HEK293 (cell line): ENCODE measurements around the gene NUMA1.

Experiments
- EGR2 ChIP-seq: fragments of 450-650 bp; formaldehyde crosslinking; IDR thresholded peaks from 2 replicates; pipeline ENCODE4 v1.5.1; 2016; ENCODE audit warnings: low read depth, missing biosample characterization, missing genetic modification characterization
- FEZF1 ChIP-seq: fragments of 450-650 bp; formaldehyde crosslinking; IDR thresholded peaks from 2 replicates; pipeline ENCODE4 v1.5.1; 2016; ENCODE audit warnings: missing biosample characterization, missing genetic modification characterization
- GFI1B ChIP-seq: fragments of 450-650 bp; formaldehyde crosslinking; IDR thresholded peaks from 2 replicates; pipeline ENCODE4 v1.5.1; 2016; ENCODE audit warnings: missing biosample characterization, missing genetic modification characterization
- OSR2 ChIP-seq: fragments of 450-650 bp; formaldehyde crosslinking; IDR thresholded peaks from 2 replicates; pipeline ENCODE4 v1.5.1; 2016; ENCODE audit warnings: missing biosample characterization, missing genetic modification characterization
- SETDB1 ChIP-seq: IDR thresholded peaks from one replicate; pipeline ENCODE4 v1.6.1; 2017; ENCODE audit warnings: mild to moderate bottlenecking, low read length, moderate library complexity, mixed read lengths; ENCODE audit not compliant: insufficient read length
- SP3 ChIP-seq: fragments of 450-650 bp; formaldehyde crosslinking; IDR thresholded peaks from 2 replicates; pipeline ENCODE4 v1.5.1; 2016; ENCODE audit warnings: missing biosample characterization, missing genetic modification characterization
- SP7 ChIP-seq: fragments of 450-650 bp; formaldehyde crosslinking; IDR thresholded peaks from 2 replicates; pipeline ENCODE4 v1.5.1; 2016; ENCODE audit warnings: missing biosample characterization, missing genetic modification characterization
- ZBTB17 ChIP-seq: fragments of 450-650 bp; formaldehyde crosslinking; IDR thresholded peaks from 2 replicates; pipeline ENCODE4 v1.5.1; 2016; ENCODE audit warnings: missing biosample characterization, missing genetic modification characterization
- ZBTB7A ChIP-seq: fragments of 450-650 bp; formaldehyde crosslinking; IDR thresholded peaks from 2 replicates; pipeline ENCODE4 v1.5.1; 2016; ENCODE audit warnings: low read depth, missing biosample characterization, missing genetic modification characterization
- ZFP41 ChIP-seq: fragments of 450-650 bp; formaldehyde crosslinking; IDR thresholded peaks from 2 replicates; pipeline ENCODE4 v1.5.1; 2016; ENCODE audit warnings: missing biosample characterization, missing genetic modification characterization, borderline replicate concordance
- ZNF10 ChIP-seq: fragments of 450-650 bp; formaldehyde crosslinking; IDR thresholded peaks from 2 replicates; pipeline ENCODE4 v1.5.1; 2017; ENCODE audit warnings: missing biosample characterization, missing genetic modification characterization
- ZNF114 ChIP-seq: fragments of 450-650 bp; formaldehyde crosslinking; IDR thresholded peaks from 2 replicates; pipeline ENCODE4 v1.5.0; 2017; ENCODE audit warnings: missing biosample characterization, missing genetic modification characterization
- ZNF121 ChIP-seq: fragments of 450-650 bp; formaldehyde crosslinking; IDR thresholded peaks from 2 replicates; pipeline ENCODE4 v1.5.1; 2016; ENCODE audit warnings: missing biosample characterization, missing genetic modification characterization
- ZNF138 ChIP-seq: fragments of 450-650 bp; formaldehyde crosslinking; IDR thresholded peaks from 2 replicates; pipeline ENCODE4 v1.5.1; 2016; ENCODE audit warnings: missing biosample characterization, missing genetic modification characterization, borderline replicate concordance
- ZNF175 ChIP-seq: fragments of 450-650 bp; formaldehyde crosslinking; IDR thresholded peaks from 2 replicates; pipeline ENCODE4 v1.5.1; 2016; ENCODE audit warnings: missing biosample characterization, missing genetic modification characterization
- ZNF202 ChIP-seq: fragments of 450-650 bp; formaldehyde crosslinking; IDR thresholded peaks from 2 replicates; pipeline ENCODE4 v1.5.1; 2016; ENCODE audit warnings: missing biosample characterization, missing genetic modification characterization, borderline replicate concordance
- ZNF221 ChIP-seq: fragments of 450-650 bp; formaldehyde crosslinking; IDR thresholded peaks from 2 replicates; pipeline ENCODE4 v1.5.1; 2017; ENCODE audit warnings: missing biosample characterization, missing genetic modification characterization, borderline replicate concordance
- ZNF311 ChIP-seq: fragments of 450-650 bp; formaldehyde crosslinking; IDR thresholded peaks from 2 replicates; pipeline ENCODE4 v1.5.1; 2017; ENCODE audit warnings: missing biosample characterization, missing genetic modification characterization, borderline replicate concordance
- ZNF350 ChIP-seq: fragments of 450-650 bp; formaldehyde crosslinking; IDR thresholded peaks from 2 replicates; pipeline ENCODE4 v1.5.0; 2017; ENCODE audit warnings: missing biosample characterization, mild to moderate bottlenecking, missing genetic modification characterization
- ZNF394 ChIP-seq: fragments of 450-650 bp; formaldehyde crosslinking; IDR thresholded peaks from 2 replicates; pipeline ENCODE4 v1.5.1; 2016; ENCODE audit warnings: missing biosample characterization, missing genetic modification characterization, mild to moderate bottlenecking, moderate library complexity, borderline replicate concordance
- ZNF398 ChIP-seq: fragments of 450-650 bp; formaldehyde crosslinking; IDR thresholded peaks from 2 replicates; pipeline ENCODE4 v1.5.1; 2017; ENCODE audit warnings: missing biosample characterization, missing genetic modification characterization
- ZNF558 ChIP-seq: fragments of 450-650 bp; formaldehyde crosslinking; IDR thresholded peaks from 2 replicates; pipeline ENCODE4 v1.5.1; 2016; ENCODE audit warnings: missing biosample characterization, missing genetic modification characterization
- ZNF623 ChIP-seq: fragments of 450-650 bp; formaldehyde crosslinking; IDR thresholded peaks from 2 replicates; pipeline ENCODE4 v1.5.1; 2016; ENCODE audit warnings: missing biosample characterization, missing genetic modification characterization
- ZNF629 ChIP-seq: fragments of 450-650 bp; formaldehyde crosslinking; IDR thresholded peaks from 2 replicates; pipeline ENCODE4 v1.5.1; 2017; ENCODE audit warnings: missing biosample characterization, missing genetic modification characterization
- ZNF701 ChIP-seq: fragments of 450-650 bp; formaldehyde crosslinking; IDR thresholded peaks from 2 replicates; pipeline ENCODE4 v1.5.1; 2016; ENCODE audit warnings: missing biosample characterization, missing genetic modification characterization
- ZNF776 ChIP-seq: fragments of 450-650 bp; formaldehyde crosslinking; IDR thresholded peaks from 2 replicates; pipeline ENCODE4 v1.5.0; 2017; ENCODE audit warnings: missing biosample characterization, missing genetic modification characterization, borderline replicate concordance
- ZNF837 ChIP-seq: fragments of 450-650 bp; formaldehyde crosslinking; IDR thresholded peaks from 2 replicates; pipeline ENCODE4 v1.5.1; 2016; ENCODE audit warnings: missing biosample characterization, missing genetic modification characterization
- ZSCAN16 ChIP-seq: fragments of 450-650 bp; formaldehyde crosslinking; IDR thresholded peaks from 2 replicates; pipeline ENCODE4 v1.5.1; 2016; ENCODE audit warnings: missing biosample characterization, missing genetic modification characterization
- TF ChIP-seq, protein P1 (sequence below): fragments of 450-650 bp; formaldehyde crosslinking; IDR thresholded peaks from 2 replicates; pipeline ENCODE4 v1.5.1; 2016; ENCODE audit warnings: missing biosample characterization, missing genetic modification characterization
- TF ChIP-seq, protein P2 (sequence below): fragments of 450-650 bp; formaldehyde crosslinking; IDR thresholded peaks from 2 replicates; pipeline ENCODE4 v1.5.1; 2016; ENCODE audit warnings: missing biosample characterization, missing genetic modification characterization
- TF ChIP-seq, protein P3 (sequence below): fragments of 450-650 bp; formaldehyde crosslinking; IDR thresholded peaks from 2 replicates; pipeline ENCODE4 v1.5.1; 2017; ENCODE audit warnings: missing biosample characterization, mild to moderate bottlenecking, missing genetic modification characterization, moderate library complexity
- TF ChIP-seq, protein P4 (sequence below): fragments of 450-650 bp; formaldehyde crosslinking; IDR thresholded peaks from 2 replicates; pipeline ENCODE4 v1.5.1; 2016; ENCODE audit warnings: missing biosample characterization, missing genetic modification characterization

The NUMA1 gene

DNA sequence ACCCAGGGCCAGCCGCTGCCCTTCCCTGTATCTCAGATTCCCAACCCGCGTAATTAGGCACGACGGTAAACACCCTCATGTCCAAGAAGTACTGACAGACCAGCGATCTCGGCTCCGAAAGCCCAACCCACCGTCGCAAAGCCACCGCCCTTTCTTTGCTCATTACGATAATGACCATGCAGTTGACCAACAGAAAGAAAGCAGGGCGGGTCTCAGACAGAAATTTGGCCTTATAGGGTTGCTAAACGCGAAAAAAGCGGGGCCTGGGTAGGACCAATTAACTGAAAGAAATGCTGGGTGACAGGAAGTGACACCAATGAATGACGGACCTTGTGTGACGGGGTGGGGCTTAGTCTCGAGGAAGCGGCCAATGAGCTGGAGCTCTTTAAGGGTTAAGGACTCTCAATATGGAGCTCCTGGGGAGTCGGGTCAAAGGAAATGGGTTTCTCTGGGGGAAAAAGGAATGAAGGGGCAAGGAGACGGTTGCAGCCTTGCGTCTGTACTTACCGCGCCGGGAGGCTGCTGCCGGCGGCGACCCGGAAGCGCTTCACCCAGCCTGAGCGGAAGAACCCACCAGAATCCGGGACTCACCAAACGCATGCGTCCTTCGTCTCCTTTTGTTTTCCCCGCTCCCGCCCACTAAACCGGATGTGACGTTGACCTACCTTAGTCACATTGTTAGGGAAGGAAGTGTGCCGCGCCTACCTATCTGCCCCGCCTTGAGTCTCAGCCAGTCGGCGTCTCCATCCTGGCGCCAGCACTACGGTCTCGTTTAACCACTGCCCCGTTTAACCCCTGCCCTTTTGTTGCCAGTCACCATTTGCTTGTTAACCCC lies 32.0 kb upstream of the NUMA1 start, which contains the start of gene ANAPC15 (continued):
- TF ChIP-seq SETDB1 (no peak), SP3 (tag by site-specific recombination) (peak; percentile 86), ZNF138 (tag by site-specific recombination) (no peak), ZNF10 (tag by site-specific recombination) (no peak), ZSCAN16 (tag by site-specific recombination) (no peak), FEZF1 (no peak), ZNF311 (no peak), ZNF776 (tag by site-specific recombination) (no peak), ZBTB7A (tag by site-specific recombination) (no peak), ZNF114 (tag by site-specific recombination) (no peak), ZNF394 (tag by site-specific recombination) (no peak), ZBTB17 (tag by site-specific recombination) (peak; percentile 42), ZNF221 (no peak), ZFP41 (tag by site-specific recombination) (no peak), ZNF350 (tag by site-specific recombination) (no peak), ZNF121 (tag by site-specific recombination) (no peak), ZNF202 (no peak), EGR2 (tag by site-specific recombination) (peak; percentile 32; the same call in 1 of the 2 replicates), GFI1B (no peak), ZNF623 (tag by site-specific recombination) (no peak), ZNF701 (tag by site-specific recombination) (no peak), ZNF629 (tag by site-specific recombination) (peak; percentile 87), ZNF558 (tag by site-specific recombination) (no peak), SP7 (tag by site-specific recombination) (peak; percentile 62; the same call in 1 of the 2 replicates), OSR2 (no peak), ZNF398 (tag by site-specific recombination) (no peak), ZNF837 (tag by site-specific recombination) (no peak), ZNF175 (tag by site-specific recombination) (no peak)
- TF ChIP-seq, protein P1, sequence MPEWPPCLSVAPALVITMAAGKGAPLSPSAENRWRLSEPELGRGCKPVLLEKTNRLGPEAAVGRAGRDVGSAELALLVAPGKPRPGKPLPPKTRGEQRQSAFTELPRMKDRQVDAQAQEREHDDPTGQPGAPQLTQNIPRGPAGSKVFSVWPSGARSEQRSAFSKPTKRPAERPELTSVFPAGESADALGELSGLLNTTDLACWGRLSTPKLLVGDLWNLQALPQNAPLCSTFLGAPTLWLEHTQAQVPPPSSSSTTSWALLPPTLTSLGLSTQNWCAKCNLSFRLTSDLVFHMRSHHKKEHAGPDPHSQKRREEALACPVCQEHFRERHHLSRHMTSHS (tag by site-specific recombination) = no peak
- TF ChIP-seq, protein P2, sequence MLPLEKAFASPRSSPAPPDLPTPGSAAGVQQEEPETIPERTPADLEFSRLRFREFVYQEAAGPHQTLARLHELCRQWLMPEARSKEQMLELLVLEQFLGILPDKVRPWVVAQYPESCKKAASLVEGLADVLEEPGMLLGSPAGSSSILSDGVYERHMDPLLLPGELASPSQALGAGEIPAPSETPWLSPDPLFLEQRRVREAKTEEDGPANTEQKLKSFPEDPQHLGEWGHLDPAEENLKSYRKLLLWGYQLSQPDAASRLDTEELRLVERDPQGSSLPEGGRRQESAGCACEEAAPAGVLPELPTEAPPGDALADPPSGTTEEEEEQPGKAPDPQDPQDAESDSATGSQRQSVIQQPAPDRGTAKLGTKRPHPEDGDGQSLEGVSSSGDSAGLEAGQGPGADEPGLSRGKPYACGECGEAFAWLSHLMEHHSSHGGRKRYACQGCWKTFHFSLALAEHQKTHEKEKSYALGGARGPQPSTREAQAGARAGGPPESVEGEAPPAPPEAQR (tag by site-specific recombination) = no peak
- TF ChIP-seq, protein P3, sequence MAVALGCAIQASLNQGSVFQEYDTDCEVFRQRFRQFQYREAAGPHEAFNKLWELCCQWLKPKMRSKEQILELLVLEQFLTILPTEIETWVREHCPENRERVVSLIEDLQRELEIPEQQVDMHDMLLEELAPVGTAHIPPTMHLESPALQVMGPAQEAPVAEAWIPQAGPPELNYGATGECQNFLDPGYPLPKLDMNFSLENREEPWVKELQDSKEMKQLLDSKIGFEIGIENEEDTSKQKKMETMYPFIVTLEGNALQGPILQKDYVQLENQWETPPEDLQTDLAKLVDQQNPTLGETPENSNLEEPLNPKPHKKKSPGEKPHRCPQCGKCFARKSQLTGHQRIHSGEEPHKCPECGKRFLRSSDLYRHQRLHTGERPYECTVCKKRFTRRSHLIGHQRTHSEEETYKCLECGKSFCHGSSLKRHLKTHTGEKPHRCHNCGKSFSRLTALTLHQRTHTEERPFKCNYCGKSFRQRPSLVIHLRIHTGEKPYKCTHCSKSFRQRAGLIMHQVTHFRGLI = peak; percentile 60; the same call in 1 of the 2 replicates
- TF ChIP-seq, protein P4, sequence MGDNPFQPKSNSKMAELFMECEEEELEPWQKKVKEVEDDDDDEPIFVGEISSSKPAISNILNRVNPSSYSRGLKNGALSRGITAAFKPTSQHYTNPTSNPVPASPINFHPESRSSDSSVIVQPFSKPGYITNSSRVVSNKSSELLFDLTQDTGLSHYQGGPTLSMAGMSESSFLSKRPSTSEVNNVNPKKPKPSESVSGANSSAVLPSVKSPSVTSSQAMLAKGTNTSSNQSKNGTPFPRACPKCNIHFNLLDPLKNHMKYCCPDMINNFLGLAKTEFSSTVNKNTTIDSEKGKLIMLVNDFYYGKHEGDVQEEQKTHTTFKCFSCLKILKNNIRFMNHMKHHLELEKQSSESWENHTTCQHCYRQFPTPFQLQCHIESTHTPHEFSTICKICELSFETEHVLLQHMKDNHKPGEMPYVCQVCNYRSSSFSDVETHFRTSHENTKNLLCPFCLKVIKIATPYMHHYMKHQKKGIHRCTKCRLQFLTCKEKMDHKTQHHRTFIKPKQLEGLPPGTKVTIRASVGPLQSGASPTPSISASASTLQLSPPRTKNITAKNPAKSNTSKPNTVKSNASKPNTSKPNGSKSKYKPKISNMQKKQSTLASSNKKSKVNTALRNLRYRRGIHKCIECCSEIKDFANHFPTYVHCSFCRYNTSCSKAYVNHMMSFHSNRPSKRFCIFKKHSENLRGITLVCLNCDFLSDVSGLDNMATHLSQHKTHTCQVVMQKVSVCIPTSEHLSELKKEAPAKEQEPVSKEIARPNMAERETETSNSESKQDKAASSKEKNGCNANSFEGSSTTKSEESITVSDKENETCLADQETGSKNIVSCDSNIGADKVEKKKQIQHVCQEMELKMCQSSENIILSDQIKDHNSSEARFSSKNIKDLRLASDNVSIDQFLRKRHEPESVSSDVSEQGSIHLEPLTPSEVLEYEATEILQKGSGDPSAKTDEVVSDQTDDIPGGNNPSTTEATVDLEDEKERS (tag by site-specific recombination) = no peak
